HG03378 (cell line): Measurements from ENCODE around the gene CDH8.

ENCODE experiments used
- ATAC-seq: cut with Tn5 transposase; IDR thresholded peaks from one replicate; pipeline ENCODE4 v1.9.1; 2021; ENCODE audit warnings: mild to moderate bottlenecking, moderate library complexity; ENCODE audit not compliant: unreplicated experiment

CDH8 gene

GRCh38 chr16:62033065-62033464 lies 3.2 kb downstream of the CDH8 start:
- no peak for ATAC-seq

GRCh38 chr16:62029947-62030346 lies 6.3 kb downstream of the CDH8 start:
- ATAC-seq: no peak

- ATAC-seq: no peak
These were observed 13.6 kb downstream of the CDH8 start for GRCh38 chr16:62022688-62023087.

GRCh38 chr16:62021161-62021581 lies 15.1 kb downstream of the CDH8 start:
- no peak for ATAC-seq

- ATAC-seq: no peak
These were observed 15.6 kb downstream of the CDH8 start for GRCh38 chr16:62020681-62021080.

- no peak for ATAC-seq
These were observed 16.4 kb downstream of the CDH8 start for GRCh38 chr16:62019851-62020250.

- no peak for ATAC-seq
These were observed 17.8 kb downstream of the CDH8 start for GRCh38 chr16:62018301-62019060.

GRCh38 chr16:62014319-62014923 lies 21.8 kb downstream of the CDH8 start:
- ATAC-seq: no peak

- ATAC-seq: no peak
These were observed 26.1 kb downstream of the CDH8 start for GRCh38 chr16:62010186-62010585.

- no peak for ATAC-seq
These were observed 37.8 kb downstream of the CDH8 start for GRCh38 chr16:61998460-61998859.

GRCh38 chr16:61993108-61993507 lies 43.1 kb downstream of the CDH8 start:
- no peak for ATAC-seq

GRCh38 chr16:61987474-61988012 lies 48.7 kb downstream of the CDH8 start:
- ATAC-seq: no peak

- ATAC-seq: no peak
These were observed 67.2 kb downstream of the CDH8 start for GRCh38 chr16:61969077-61969382.

- ATAC-seq: no peak
These were observed 67.8 kb downstream of the CDH8 start for GRCh38 chr16:61968242-61969076.

GRCh38 chr16:61957075-61957855 lies 79.0 kb downstream of the CDH8 start:
- no peak for ATAC-seq

- no peak for ATAC-seq
These were observed 83.4 kb downstream of the CDH8 start for GRCh38 chr16:61952841-61953240.

GRCh38 chr16:61948414-61948813 lies 87.8 kb downstream of the CDH8 start:
- no peak for ATAC-seq

- ATAC-seq: no peak
These were observed 90.2 kb downstream of the CDH8 start for GRCh38 chr16:61946019-61946418.

- ATAC-seq: no peak
These were observed 90.7 kb downstream of the CDH8 start for GRCh38 chr16:61945511-61945910.

GRCh38 chr16:61944004-61944403 lies 92.2 kb downstream of the CDH8 start:
- no peak for ATAC-seq

GRCh38 chr16:61940611-61941010 lies 95.6 kb downstream of the CDH8 start:
- no peak for ATAC-seq
